Thyroid gland (tissue), 4 donors: ENCODE results near the gene TSKU. TPM values are rescaled to one million over a fixed set of nuclear protein-coding genes. Genes with fewer than 3 reads are reported as not detected.

Experiments used
- DNase-seq, 2 donors: peaks; one replicate each; pipeline ENCODE4 v3.0.0-alpha.2; 2019
- H3K27ac ChIP-seq, 3 donors: fragments of 200-600 bp; sonication (generic); 1 replicate in 2 of 3; 2 replicates in 1 of 3; pipeline ENCODE4 v1.5.1; 2016 to 2019; ENCODE audit warnings: mild to moderate bottlenecking in 1 of 3, moderate library complexity in 1 of 3
- H3K27me3 ChIP-seq: fragments of 200-600 bp; sonication (generic); one replicate; pipeline ENCODE4 v1.5.1; 2019
- H3K36me3 ChIP-seq, 2 donors: fragments of 200-600 bp; sonication (generic); one replicate each; pipeline ENCODE4 v1.5.1; 2016 to 2019
- H3K4me1 ChIP-seq, 2 donors: fragments of 200-600 bp; sonication (generic); one replicate each; pipeline ENCODE4 v1.5.1; 2017 to 2019
- H3K4me3 ChIP-seq, 3 donors: fragments of 200-600 bp; sonication (generic); replicated peaks in 1 of 3; 1 replicate in 2 of 3; 2 replicates in 1 of 3; pipeline ENCODE4 v1.5.1; 2016; ENCODE audit warnings: mild to moderate bottlenecking in 1 of 3
- H3K9me3 ChIP-seq: fragments of 200-600 bp; sonication (generic); one replicate; pipeline ENCODE4 v1.5.1; 2017
- POLR2A ChIP-seq, 2 donors: fragments of 450-650 bp; IDR thresholded peaks; one replicate each; pipeline ENCODE4 v1.6.1; 2017; ENCODE audit warnings: antibody characterized with exemption in 2 of 2, mild to moderate bottlenecking in 2 of 2, moderate library complexity in 1 of 2
- WGBS, 2 donors: methylation state at CpG; one replicate each; pipeline ENCODE4 v1.1.5; 2017; 5-methylcytosine and 5-hydroxymethylcytosine counted together
- intact Hi-C: fragments of 100-400 bp; cut with DNase I; formaldehyde crosslinking; loops from one replicate; pipeline ENCODE4 v1.15.1; 2023
- total RNA-seq, 4 donors: library from RNA; depleted of rRNA; stranded (reverse); fragments of >200 nt; gene quantifications; one replicate each; pipeline ENCODE4 v1.2.3, GENCODE V29; 2016
- TF ChIP-seq, protein P1 (sequence below), 6 experiments: fragments of 200-600 bp in 3 of 6; fragments of 450-650 bp in 3 of 6; sonication (generic) in 3 of 6; IDR thresholded peaks; one replicate each; pipeline ENCODE4 v1.5.1; 2016 to 2019; ENCODE audit warnings: antibody characterized with exemption in 6 of 6, mild to moderate bottlenecking in 2 of 6, inconsistent platforms in 1 of 6, moderate library complexity in 1 of 6

TSKU gene
- total RNA-seq, 4 donors from 2014 or later, result 95.6 to 152 (median 99.2) TPM

DNA sequence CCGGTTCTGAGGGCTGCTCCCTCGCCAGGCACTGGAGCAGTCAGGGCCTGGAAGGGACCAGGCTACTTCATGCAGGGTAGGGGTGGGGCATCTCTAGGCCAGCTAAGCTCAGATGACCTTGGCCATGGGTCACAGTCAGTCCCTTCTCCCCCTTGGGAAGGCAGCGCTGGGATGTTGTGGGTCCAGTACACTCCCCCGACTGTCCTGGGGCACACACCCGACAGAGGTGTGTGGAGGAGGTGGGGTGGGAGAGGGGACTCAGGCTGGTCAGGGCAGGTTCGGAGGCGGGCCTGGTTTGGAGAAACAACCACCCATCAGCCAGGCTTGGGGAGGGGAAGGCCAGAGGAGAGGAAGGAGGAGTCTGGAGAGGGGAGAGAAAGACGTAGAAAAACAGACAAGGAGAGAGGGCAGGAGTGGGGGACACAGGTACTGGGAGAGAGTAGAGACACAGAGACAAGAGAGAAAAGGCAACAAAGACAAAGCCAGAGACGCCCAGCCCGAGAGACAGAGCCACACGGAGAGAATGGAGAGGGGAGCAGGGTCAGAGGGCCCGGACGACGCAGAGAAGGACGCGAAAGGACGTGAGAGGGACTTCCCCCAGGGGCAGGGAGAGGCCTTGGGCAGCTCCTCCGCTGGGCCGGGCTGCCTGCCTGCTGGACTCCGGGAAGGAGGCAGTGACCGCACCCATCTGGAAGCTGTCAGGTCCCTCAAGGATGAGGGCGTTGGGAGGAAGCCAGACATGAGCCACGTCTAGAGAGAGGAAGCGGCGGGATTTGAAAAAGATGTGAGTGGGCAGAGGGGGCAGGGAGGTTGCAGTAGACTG lies 30.6 kb upstream of the TSKU start:
- no peaks in the 10 kb centered on the region for H3K27me3 ChIP-seq
- H3K9me3 ChIP-seq, result no peaks in the 10 kb centered on the region
- 17 to 27% methylated on average over 23 to 24 of the region's 25 CpGs for WGBS, 2 donors
- intact Hi-C loops, result no loop called here
- no peak overlapping the region for H3K4me3 ChIP-seq
- no peaks in the 10 kb centered on the region for H3K36me3 ChIP-seq
- TF ChIP-seq POLR2A (IDR thresholded peaks at IDR 0.05), result peak in 1 of 2 donors; percentile 70
- TF ChIP-seq, protein P1, sequence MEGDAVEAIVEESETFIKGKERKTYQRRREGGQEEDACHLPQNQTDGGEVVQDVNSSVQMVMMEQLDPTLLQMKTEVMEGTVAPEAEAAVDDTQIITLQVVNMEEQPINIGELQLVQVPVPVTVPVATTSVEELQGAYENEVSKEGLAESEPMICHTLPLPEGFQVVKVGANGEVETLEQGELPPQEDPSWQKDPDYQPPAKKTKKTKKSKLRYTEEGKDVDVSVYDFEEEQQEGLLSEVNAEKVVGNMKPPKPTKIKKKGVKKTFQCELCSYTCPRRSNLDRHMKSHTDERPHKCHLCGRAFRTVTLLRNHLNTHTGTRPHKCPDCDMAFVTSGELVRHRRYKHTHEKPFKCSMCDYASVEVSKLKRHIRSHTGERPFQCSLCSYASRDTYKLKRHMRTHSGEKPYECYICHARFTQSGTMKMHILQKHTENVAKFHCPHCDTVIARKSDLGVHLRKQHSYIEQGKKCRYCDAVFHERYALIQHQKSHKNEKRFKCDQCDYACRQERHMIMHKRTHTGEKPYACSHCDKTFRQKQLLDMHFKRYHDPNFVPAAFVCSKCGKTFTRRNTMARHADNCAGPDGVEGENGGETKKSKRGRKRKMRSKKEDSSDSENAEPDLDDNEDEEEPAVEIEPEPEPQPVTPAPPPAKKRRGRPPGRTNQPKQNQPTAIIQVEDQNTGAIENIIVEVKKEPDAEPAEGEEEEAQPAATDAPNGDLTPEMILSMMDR (IDR thresholded peaks at IDR 0.05), result no peak
- peaks cover 10 to 16% of the 10 kb centered on the region in 2 donors for H3K4me1 ChIP-seq
- DNase-seq, result peak; percentile 83 to 86
- H3K27ac ChIP-seq, result peak overlapping the region; percentile 6 to 67 (median 47)

DNA sequence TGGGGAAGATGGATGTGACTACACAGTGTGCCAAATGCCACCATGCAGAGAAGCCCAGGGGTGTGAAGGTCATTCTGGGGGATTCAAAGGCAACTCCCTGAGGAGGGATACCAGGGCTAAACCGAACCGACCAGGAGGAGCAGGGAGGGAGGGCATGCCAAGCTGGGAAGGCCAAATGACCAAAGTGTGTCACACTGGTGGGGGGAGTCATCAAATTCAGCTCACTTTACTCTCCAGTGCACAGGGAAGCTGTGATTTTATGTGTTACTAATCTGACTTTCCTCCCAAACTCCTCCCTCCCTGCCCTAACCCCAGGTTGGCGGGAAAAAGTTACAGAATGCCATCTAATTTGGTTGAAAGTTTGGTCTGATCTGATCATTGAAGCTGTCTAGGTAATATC lies 29.7 kb upstream of the TSKU start:
- Histone ChIP-seq H3K27me3 (no peaks in the 10 kb centered on the region), H3K27ac (peak overlapping the region in 1 of 3 donors; percentile 23), H3K4me1 (peaks cover 10 to 16% of the 10 kb centered on the region in 2 donors), H3K36me3 (no peaks in the 10 kb centered on the region), H3K4me3 (no peak overlapping the region), H3K9me3 (no peaks in the 10 kb centered on the region)
- no peak for DNase-seq
- intact Hi-C loops, result no loop called here
- no peak for TF ChIP-seq POLR2A (IDR thresholded peaks at IDR 0.05)
- 72 to 87% methylated on average over 3 of the region's 3 CpGs for WGBS, 2 donors

DNA sequence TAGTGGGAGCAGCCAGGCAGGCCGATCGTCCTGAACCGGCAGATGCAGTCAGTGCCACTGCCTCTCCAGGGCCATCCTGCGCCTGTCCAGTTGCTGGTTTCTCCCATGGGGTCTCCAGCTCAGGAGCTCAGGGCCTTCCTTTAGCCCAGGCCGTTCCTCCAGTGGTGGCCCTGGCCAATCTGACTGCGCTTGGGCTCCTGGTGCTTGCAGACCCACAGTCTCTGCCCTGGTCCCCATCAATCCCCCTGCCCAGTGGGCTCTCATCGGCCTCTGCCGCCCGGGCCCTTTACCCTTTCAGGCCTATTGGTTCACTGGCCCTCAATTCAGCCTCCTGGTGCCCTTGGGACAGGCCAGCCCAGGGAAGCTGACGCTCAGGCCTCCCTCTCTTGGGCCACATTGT lies 29.2 kb upstream of the TSKU start:
- intact Hi-C loops, result no loop called here
- DNase-seq, result no peak
- no peak overlapping the region for H3K27ac ChIP-seq

DNA sequence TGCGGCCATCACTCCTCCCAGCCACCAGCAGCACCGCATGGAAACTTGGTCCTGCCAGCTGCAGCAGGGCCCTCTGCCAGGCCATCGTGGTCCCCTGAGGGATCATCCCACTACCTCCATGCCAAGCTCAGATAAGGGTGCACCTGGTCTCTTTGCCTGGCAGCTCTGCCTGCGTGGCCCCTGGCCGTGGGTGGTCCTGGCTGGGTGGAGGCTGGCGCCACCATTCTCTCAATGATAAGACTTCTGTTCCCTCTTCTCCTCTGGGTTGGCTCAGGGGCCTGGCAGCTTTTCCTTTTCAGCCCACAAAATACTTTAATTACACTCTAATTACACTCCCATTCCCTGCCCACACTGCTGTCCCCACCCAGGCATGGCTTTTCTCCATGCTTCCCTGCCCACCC lies 26.8 kb upstream of the TSKU start:
- intact Hi-C loops, result no loop called here
- no peaks in the 10 kb centered on the region for H3K27me3 ChIP-seq
- no peak for DNase-seq
- TF ChIP-seq POLR2A (IDR thresholded peaks at IDR 0.05), result no peak
- TF ChIP-seq, protein P1 (IDR thresholded peaks at IDR 0.05), result no peak
- H3K4me3 ChIP-seq, result no peak overlapping the region
- WGBS, 2 donors, result 79 to 88% methylated on average over 6 of the region's 6 CpGs
- no peak overlapping the region for H3K27ac ChIP-seq
- H3K4me1 ChIP-seq, result peaks cover 16% of the 10 kb centered on the region in 2 donors
- no peaks in the 10 kb centered on the region for H3K9me3 ChIP-seq
- no peaks in the 10 kb centered on the region for H3K36me3 ChIP-seq

More for the DNA sequence above, 29.2 kb upstream of the TSKU start:
- no peak for TF ChIP-seq POLR2A (IDR thresholded peaks at IDR 0.05)
- TF ChIP-seq, protein P1 (IDR thresholded peaks at IDR 0.05), result no peak
- Histone ChIP-seq H3K9me3 (no peaks in the 10 kb centered on the region), H3K27me3 (no peaks in the 10 kb centered on the region), H3K36me3 (no peaks in the 10 kb centered on the region), H3K4me3 (no peak overlapping the region), H3K4me1 (peaks cover 10 to 16% of the 10 kb centered on the region in 2 donors)
- WGBS, 2 donors, result 86 to 95% methylated on average over 9 to 10 of the region's 10 CpGs

DNA sequence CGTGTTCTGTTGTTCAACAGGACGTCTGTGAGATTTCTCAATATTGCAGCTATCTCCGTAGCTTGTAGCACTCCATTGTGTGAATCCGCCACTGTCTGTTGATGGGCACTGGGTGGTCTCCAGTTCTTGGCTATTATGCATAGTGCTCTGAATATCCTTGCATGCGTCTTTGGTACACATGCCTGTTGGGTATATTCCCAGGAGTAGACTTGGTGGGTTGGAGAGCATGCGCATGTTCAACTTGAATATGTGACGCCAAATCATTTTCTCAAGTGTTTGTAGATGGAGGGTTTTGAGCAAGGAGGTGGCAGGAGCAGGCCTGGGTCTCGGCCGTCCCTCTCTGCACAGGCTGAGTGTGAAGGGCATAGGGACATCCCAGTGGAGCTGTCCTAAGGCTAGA lies 24.8 kb upstream of the TSKU start:
- Histone ChIP-seq H3K9me3 (no peaks in the 10 kb centered on the region), H3K27me3 (no peaks in the 10 kb centered on the region), H3K4me1 (peaks cover 6 to 11% of the 10 kb centered on the region in 2 donors), H3K36me3 (no peaks in the 10 kb centered on the region), H3K4me3 (no peak overlapping the region), H3K27ac (no peak overlapping the region)
- TF ChIP-seq POLR2A (IDR thresholded peaks at IDR 0.05), result no peak
- TF ChIP-seq, protein P1 (IDR thresholded peaks at IDR 0.05), result no peak
- no peak for DNase-seq
- intact Hi-C loops, result no loop called here
- WGBS, 2 donors, result 93 to 97% methylated on average over 9 of the region's 9 CpGs
